Karpas-422 (cell line): Measurements from ENCODE around the gene GRB10. TPM values are rescaled to one million over a fixed set of nuclear protein-coding genes. Genes with fewer than 3 reads are reported as not detected.
"Not testable (repeated sequence)": the region's sequence is repeated elsewhere in the genome, so short reads cannot be mapped to it uniquely, and the experiment has no call there.

ENCODE experiments used
- DNase-seq: peaks from one replicate; pipeline ENCODE4 v3.0.0-alpha.2; 2015
- H2AFZ ChIP-seq: fragments of 200-600 bp; sonication (generic); 2 replicates; pipeline ENCODE4 v1.6.1; 2014; ENCODE audit warnings: antibody characterized with exemption, low read length, mixed read lengths
- H3K27ac ChIP-seq: fragments of 200-600 bp; sonication (generic); 2 replicates; pipeline ENCODE4 v1.5.1; 2014; ENCODE audit warnings: mild to moderate bottlenecking, low read length, moderate library complexity
- H3K27me3 ChIP-seq: fragments of 200-600 bp; sonication (generic); 2 replicates; pipeline ENCODE4 v1.6.1; 2014; ENCODE audit warnings: low read length, mixed read lengths
- H3K36me3 ChIP-seq: fragments of 200-600 bp; sonication (generic); 2 replicates; pipeline ENCODE4 v1.6.1; 2014; ENCODE audit warnings: low read length, mixed read lengths; ENCODE audit not compliant: insufficient read depth
- H3K4me1 ChIP-seq: fragments of 200-600 bp; sonication (generic); 2 replicates; pipeline ENCODE4 v1.6.1; 2014; ENCODE audit warnings: mild to moderate bottlenecking, low read length, mixed read lengths
- H3K4me2 ChIP-seq: fragments of 200-600 bp; sonication (generic); 2 replicates; pipeline ENCODE4 v1.6.1; 2014; ENCODE audit warnings: low read length, low read depth, mild to moderate bottlenecking; ENCODE audit not compliant: poor library complexity, severe bottlenecking
- H3K4me3 ChIP-seq: fragments of 200-600 bp; sonication (generic); 2 replicates; pipeline ENCODE4 v1.5.1; 2014; ENCODE audit warnings: mild to moderate bottlenecking, antibody characterized with exemption, low read length, mixed read lengths
- H3K79me2 ChIP-seq: fragments of 200-600 bp; sonication (generic); 2 replicates; pipeline ENCODE4 v1.6.1; 2014; ENCODE audit warnings: mild to moderate bottlenecking, low read length, mixed read lengths
- H3K9ac ChIP-seq: fragments of 200-600 bp; sonication (generic); 2 replicates; pipeline ENCODE4 v1.6.0; 2014; ENCODE audit warnings: low read length
- H3K9me2 ChIP-seq: fragments of 200-600 bp; sonication (generic), shearing (Covaris generic); replicated peaks from 2 replicates; pipeline ENCODE4 v1.6.0; 2014; ENCODE audit warnings: mild to moderate bottlenecking, low read length, moderate library complexity; ENCODE audit not compliant: insufficient read depth
- H3K9me3 ChIP-seq: fragments of 300-700, 200-600 bp; sonication (generic); 2 replicates; pipeline ENCODE4 v1.6.1; 2014; ENCODE audit warnings: low read length, mixed read lengths
- H4K20me1 ChIP-seq: fragments of 200-600 bp; sonication (generic); 2 replicates; pipeline ENCODE4 v1.6.1; 2014; ENCODE audit warnings: mild to moderate bottlenecking, antibody characterized with exemption, low read length, low read depth; ENCODE audit not compliant: insufficient read depth
- total RNA-seq: library from RNA; depleted of rRNA; stranded (reverse); fragments of >200 nt; shearing (Covaris generic); gene quantifications from 2 replicates; pipeline ENCODE4 v1.2.3, GENCODE V29; 2014; ENCODE audit warnings: low replicate concordance

The GRB10 gene
- total RNA-seq, 1 experiment from 2014 or later, result not detected

GRCh38 chr7:50739744-50740435, 42.8 kb downstream of the GRB10 start:
- H2AFZ ChIP-seq, result no peak overlapping the region
- no peak for DNase-seq
- H3K79me2 ChIP-seq, result no peaks in the 10 kb centered on the region
- H3K9me2 ChIP-seq, result no peaks in the 10 kb centered on the region
- H3K4me3 ChIP-seq, result no peak overlapping the region
- no peaks in the 10 kb centered on the region for H3K9me3 ChIP-seq
- H3K36me3 ChIP-seq, result no peaks in the 10 kb centered on the region
- no peaks in the 10 kb centered on the region for H4K20me1 ChIP-seq
- no peaks in the 10 kb centered on the region for H3K4me1 ChIP-seq
- no peak overlapping the region for H3K4me2 ChIP-seq
- H3K27me3 ChIP-seq, result no peaks in the 10 kb centered on the region
- no peak overlapping the region for H3K27ac ChIP-seq
- no peak overlapping the region for H3K9ac ChIP-seq

- no peaks in the 10 kb centered on the region for H3K4me1 ChIP-seq
- H3K79me2 ChIP-seq, result no peaks in the 10 kb centered on the region
- H3K9me3 ChIP-seq, result no peaks in the 10 kb centered on the region
- H3K9me2 ChIP-seq, result no peaks in the 10 kb centered on the region
- H3K4me3 ChIP-seq, result no peak overlapping the region
- no peaks in the 10 kb centered on the region for H3K36me3 ChIP-seq
- H3K4me2 ChIP-seq, result no peak overlapping the region
- H4K20me1 ChIP-seq, result no peaks in the 10 kb centered on the region
- no peak overlapping the region for H3K27ac ChIP-seq
- no peak for DNase-seq
- H3K27me3 ChIP-seq, result no peaks in the 10 kb centered on the region
- H2AFZ ChIP-seq, result no peak overlapping the region
- H3K9ac ChIP-seq, result no peak overlapping the region
These were observed 43.8 kb downstream of the GRB10 start for GRCh38 chr7:50738932-50739331.

- H4K20me1 ChIP-seq, H3K36me3 ChIP-seq, H3K4me3 ChIP-seq, H2AFZ ChIP-seq, H3K4me1 ChIP-seq, H3K9me3 ChIP-seq, H3K79me2 ChIP-seq, H3K27ac ChIP-seq, H3K4me2 ChIP-seq, H3K9ac ChIP-seq, DNase-seq, H3K27me3 ChIP-seq, H3K9me2 ChIP-seq: not testable (repeated sequence)
These were observed 46.9 kb downstream of the GRB10 start for GRCh38 chr7:50735836-50736235.

- Histone ChIP-seq H3K36me3 (no peaks in the 10 kb centered on the region), H3K9ac (no peak overlapping the region), H4K20me1 (no peaks in the 10 kb centered on the region), H3K27ac (no peak overlapping the region), H3K4me1 (no peaks in the 10 kb centered on the region), H3K4me3 (no peak overlapping the region), H3K4me2 (no peak overlapping the region), H3K79me2 (no peaks in the 10 kb centered on the region), H3K9me2 (no peaks in the 10 kb centered on the region), H3K27me3 (no peaks in the 10 kb centered on the region), H2AFZ (no peak overlapping the region), H3K9me3 (no peaks in the 10 kb centered on the region)
- DNase-seq, result no peak
These were observed 47.4 kb downstream of the GRB10 start for GRCh38 chr7:50735333-50735732.

GRCh38 chr7:50734246-50734645, 48.5 kb downstream of the GRB10 start:
- Histone ChIP-seq H3K4me3 (no peak overlapping the region), H3K4me2 (no peak overlapping the region), H4K20me1 (no peaks in the 10 kb centered on the region), H3K36me3 (no peaks in the 10 kb centered on the region), H3K9me2 (no peaks in the 10 kb centered on the region), H3K79me2 (no peaks in the 10 kb centered on the region), H2AFZ (no peak overlapping the region), H3K27me3 (no peaks in the 10 kb centered on the region), H3K9me3 (no peaks in the 10 kb centered on the region), H3K4me1 (no peaks in the 10 kb centered on the region), H3K9ac (no peak overlapping the region), H3K27ac (no peak overlapping the region)
- DNase-seq, result no peak

GRCh38 chr7:50733552-50733951, 49.1 kb downstream of the GRB10 start:
- H3K4me2 ChIP-seq, result no peak overlapping the region
- DNase-seq, result no peak
- no peaks in the 10 kb centered on the region for H3K36me3 ChIP-seq
- H3K4me1 ChIP-seq, result no peaks in the 10 kb centered on the region
- no peak overlapping the region for H3K27ac ChIP-seq
- no peak overlapping the region for H3K9ac ChIP-seq
- no peaks in the 10 kb centered on the region for H3K9me3 ChIP-seq
- H3K9me2 ChIP-seq, result no peaks in the 10 kb centered on the region
- H2AFZ ChIP-seq, result no peak overlapping the region
- no peaks in the 10 kb centered on the region for H3K27me3 ChIP-seq
- no peaks in the 10 kb centered on the region for H4K20me1 ChIP-seq
- H3K79me2 ChIP-seq, result no peaks in the 10 kb centered on the region
- H3K4me3 ChIP-seq, result no peak overlapping the region

- DNase-seq, result no peak
- H2AFZ ChIP-seq, result no peak overlapping the region
- H3K36me3 ChIP-seq, result no peaks in the 10 kb centered on the region
- H3K79me2 ChIP-seq, result no peaks in the 10 kb centered on the region
- H4K20me1 ChIP-seq, result no peaks in the 10 kb centered on the region
- no peaks in the 10 kb centered on the region for H3K9me2 ChIP-seq
- H3K4me3 ChIP-seq, result no peak overlapping the region
- no peak overlapping the region for H3K9ac ChIP-seq
- no peaks in the 10 kb centered on the region for H3K9me3 ChIP-seq
- no peak overlapping the region for H3K27ac ChIP-seq
- H3K4me1 ChIP-seq, result no peaks in the 10 kb centered on the region
- H3K4me2 ChIP-seq, result no peak overlapping the region
- H3K27me3 ChIP-seq, result no peaks in the 10 kb centered on the region
These were observed 50.8 kb downstream of the GRB10 start for GRCh38 chr7:50731703-50732582.

GRCh38 chr7:50730446-50731400, 52.0 kb downstream of the GRB10 start:
- H3K36me3 ChIP-seq, result no peaks in the 10 kb centered on the region
- H3K9me2 ChIP-seq, result no peaks in the 10 kb centered on the region
- H3K27me3 ChIP-seq, result no peaks in the 10 kb centered on the region
- no peaks in the 10 kb centered on the region for H4K20me1 ChIP-seq
- H3K4me1 ChIP-seq, result no peaks in the 10 kb centered on the region
- no peak overlapping the region for H3K4me2 ChIP-seq
- H3K9ac ChIP-seq, result no peak overlapping the region
- H3K79me2 ChIP-seq, result no peaks in the 10 kb centered on the region
- DNase-seq, result no peak
- no peak overlapping the region for H3K27ac ChIP-seq
- no peak overlapping the region for H3K4me3 ChIP-seq
- no peaks in the 10 kb centered on the region for H3K9me3 ChIP-seq
- no peak overlapping the region for H2AFZ ChIP-seq
